Stimulated activated CD8-positive, alpha-beta memory T cell treated with anti-CD3 and anti-CD28 coated beads, Interleukin-12 subunit alpha, Interleukin-12 subunit beta, amount 100 ng/mL, for 1 hour (primary cell): ENCODE results near the gene TMEM181.
"Not testable (repeated sequence)": the region's sequence is repeated elsewhere in the genome, so short reads cannot be mapped to it uniquely, and the experiment has no call there.

Experiments
- DNase-seq: peaks from one replicate; pipeline ENCODE4 v3.0.0-alpha.2; 2020; ENCODE audit warnings: low read depth

The TMEM181 gene

GRCh38 chr6:158621694-158622544 is 62.0 kb downstream of the TMEM181 start:
- no peak for DNase-seq

- DNase-seq, result no peak
Observed at GRCh38 chr6:158622545-158623190, 62.8 kb downstream of the TMEM181 start.

GRCh38 chr6:158624684-158625682 is 65.1 kb downstream of the TMEM181 start:
- no peak for DNase-seq

GRCh38 chr6:158625881-158626305 is 66.0 kb downstream of the TMEM181 start:
- DNase-seq, result no peak

GRCh38 chr6:158626360-158627167 is 66.7 kb downstream of the TMEM181 start:
- no peak for DNase-seq

- DNase-seq, result no peak
Observed at GRCh38 chr6:158627168-158627939, 67.5 kb downstream of the TMEM181 start.

GRCh38 chr6:158627940-158628211 is 68.0 kb downstream of the TMEM181 start:
- no peak for DNase-seq

GRCh38 chr6:158628542-158628941 is 68.7 kb downstream of the TMEM181 start:
- DNase-seq, result no peak

GRCh38 chr6:158629367-158630221 is 69.7 kb downstream of the TMEM181 start:
- DNase-seq, result no peak

- DNase-seq, result no peak
Observed at GRCh38 chr6:158630938-158631616, 71.2 kb downstream of the TMEM181 start.

GRCh38 chr6:158631678-158632537 is 72.0 kb downstream of the TMEM181 start:
- DNase-seq, result no peak

- not testable (repeated sequence) for DNase-seq
Observed at GRCh38 chr6:158632538-158633119, 72.7 kb downstream of the TMEM181 start.

- DNase-seq, result no peak
Observed at GRCh38 chr6:158633127-158633526, 73.2 kb downstream of the TMEM181 start.

GRCh38 chr6:158634695-158635426 is 75.0 kb downstream of the TMEM181 start:
- no peak for DNase-seq

- no peak for DNase-seq
Observed at GRCh38 chr6:158635427-158636073, 75.7 kb downstream of the TMEM181 start.

- no peak for DNase-seq
Observed at GRCh38 chr6:158636778-158637177, 76.9 kb downstream of the TMEM181 start.
